Activated naive CD8-positive, alpha-beta T cell treated with anti-CD3 and anti-CD28 coated beads for 36 hours (primary cell): Measurements from ENCODE around the gene CLMN. TPM values are rescaled to one million over a fixed set of nuclear protein-coding genes. Genes with fewer than 3 reads are reported as not detected.

Experiments
- DNase-seq: peaks from one replicate; pipeline ENCODE4 v3.0.0; 2021
- H3K27ac Mint-ChIP-seq: one replicate; pipeline ENCODE4 v1.8.0; 2022; ENCODE audit warnings: mild to moderate bottlenecking, moderate library complexity, mixed read lengths
- H3K27me3 Mint-ChIP-seq: one replicate; pipeline ENCODE4 v1.8.0; 2022; ENCODE audit warnings: mild to moderate bottlenecking, mixed read lengths
- H3K36me3 Mint-ChIP-seq: one replicate; pipeline ENCODE4 v1.8.0; 2021; ENCODE audit warnings: mild to moderate bottlenecking, mixed read lengths
- H3K4me1 Mint-ChIP-seq: one replicate; pipeline ENCODE4 v1.8.0; 2021; ENCODE audit warnings: mixed read lengths
- H3K4me3 Mint-ChIP-seq: one replicate; pipeline ENCODE4 v1.8.0; 2022; ENCODE audit warnings: mild to moderate bottlenecking, moderate library complexity, mixed read lengths
- H3K9me3 Mint-ChIP-seq: one replicate; pipeline ENCODE4 v1.8.0; 2022; ENCODE audit warnings: mixed read lengths
- total RNA-seq, 2 experiments: library from RNA; stranded (reverse); gene quantifications; one replicate each; pipeline ENCODE4 v1.2.3, GENCODE V29; 2021

Gene CLMN
- total RNA-seq, 2 experiments from 2014 or later, result 0.66 to 0.91 TPM

DNA sequence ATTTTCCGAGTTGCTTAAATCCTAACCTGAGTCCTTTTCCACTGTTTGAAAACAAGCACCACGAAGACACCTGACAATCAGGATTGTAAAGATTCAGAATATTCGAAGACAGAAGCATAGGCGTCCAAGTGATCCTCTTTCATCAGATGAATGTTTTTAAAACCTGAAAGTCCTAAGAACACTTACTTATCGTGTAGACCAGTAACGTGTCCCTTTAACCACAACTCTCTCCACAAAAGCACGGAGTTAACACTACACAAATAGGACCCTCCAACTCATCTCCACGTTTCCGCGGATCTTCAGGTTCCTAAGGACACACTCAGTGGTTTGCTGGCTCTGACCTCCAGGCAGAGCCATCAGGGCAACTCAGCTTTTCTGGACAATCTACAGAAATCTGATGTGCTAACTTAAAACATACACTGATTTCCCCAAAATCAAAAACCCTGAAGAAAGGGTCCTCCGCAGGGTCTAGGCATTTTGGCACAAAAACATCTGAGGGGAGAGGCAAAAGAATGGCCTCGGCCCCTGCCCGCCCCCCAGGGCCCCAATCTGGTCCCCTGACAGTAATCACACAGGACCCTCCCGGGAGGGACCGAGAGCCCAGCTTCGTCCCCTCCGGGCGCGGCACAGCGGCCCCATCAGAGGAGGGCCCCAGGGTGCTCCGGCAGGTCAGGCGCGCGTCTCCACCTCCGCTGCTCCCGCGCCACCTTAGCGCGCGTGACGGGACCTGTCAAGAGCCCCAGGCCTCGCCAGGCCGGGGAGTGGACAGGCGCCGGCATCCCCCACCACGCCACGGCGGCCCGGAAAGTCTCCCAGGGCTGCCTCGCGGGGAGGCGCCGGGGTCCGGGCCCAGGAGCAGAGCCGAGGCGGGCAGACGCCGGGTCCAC, 163.3 kb downstream of the CLMN start:
- Mint-ChIP-seq H3K36me3 (peaks cover 23% of the 10 kb centered on the region), H3K9me3 (no peaks in the 10 kb centered on the region), H3K4me3 (peak overlapping the region; percentile 84), H3K4me1 (peaks cover 42% of the 10 kb centered on the region), H3K27ac (peak overlapping the region; percentile 81), H3K27me3 (no peaks in the 10 kb centered on the region)
- DNase-seq, result peak; percentile 53

GRCh38 chr14:95155045-95155444, 164.7 kb downstream of the CLMN start:
- peaks cover 53% of the 10 kb centered on the region for H3K4me1 Mint-ChIP-seq
- DNase-seq, result no peak
- peak overlapping the region; percentile 84 for H3K4me3 Mint-ChIP-seq
- H3K36me3 Mint-ChIP-seq, result peaks cover 23% of the 10 kb centered on the region
- H3K27ac Mint-ChIP-seq, result peak overlapping the region; percentile 81
- no peaks in the 10 kb centered on the region for H3K27me3 Mint-ChIP-seq
- no peaks in the 10 kb centered on the region for H3K9me3 Mint-ChIP-seq

- no peak for DNase-seq
- peaks cover 63% of the 10 kb centered on the region for H3K4me1 Mint-ChIP-seq
- no peak overlapping the region for H3K27ac Mint-ChIP-seq
- no peaks in the 10 kb centered on the region for H3K9me3 Mint-ChIP-seq
- H3K27me3 Mint-ChIP-seq, result no peaks in the 10 kb centered on the region
- no peak overlapping the region for H3K4me3 Mint-ChIP-seq
- H3K36me3 Mint-ChIP-seq, result peaks cover 24% of the 10 kb centered on the region
Observed at GRCh38 chr14:95153866-95154265, 165.8 kb downstream of the CLMN start.

- no peak overlapping the region for H3K27ac Mint-ChIP-seq
- peaks cover 39% of the 10 kb centered on the region for H3K36me3 Mint-ChIP-seq
- DNase-seq, result no peak
- no peaks in the 10 kb centered on the region for H3K27me3 Mint-ChIP-seq
- H3K9me3 Mint-ChIP-seq, result peaks cover 2% of the 10 kb centered on the region
- H3K4me3 Mint-ChIP-seq, result no peak overlapping the region
- H3K4me1 Mint-ChIP-seq, result peaks cover 72% of the 10 kb centered on the region
Observed at GRCh38 chr14:95151561-95151960, 168.1 kb downstream of the CLMN start.

GRCh38 chr14:95150910-95151309, 168.8 kb downstream of the CLMN start:
- Mint-ChIP-seq H3K27me3 (no peaks in the 10 kb centered on the region), H3K4me3 (no peak overlapping the region), H3K4me1 (peaks cover 76% of the 10 kb centered on the region), H3K36me3 (peaks cover 45% of the 10 kb centered on the region), H3K27ac (no peak overlapping the region), H3K9me3 (peaks cover 3% of the 10 kb centered on the region)
- DNase-seq, result no peak

- no peaks in the 10 kb centered on the region for H3K27me3 Mint-ChIP-seq
- DNase-seq, result no peak
- peaks cover 11% of the 10 kb centered on the region for H3K9me3 Mint-ChIP-seq
- H3K4me1 Mint-ChIP-seq, result peaks cover 69% of the 10 kb centered on the region
- H3K27ac Mint-ChIP-seq, result no peak overlapping the region
- peaks cover 45% of the 10 kb centered on the region for H3K36me3 Mint-ChIP-seq
- no peak overlapping the region for H3K4me3 Mint-ChIP-seq
Observed at GRCh38 chr14:95149441-95149840, 170.3 kb downstream of the CLMN start.

GRCh38 chr14:95147597-95147996, 172.1 kb downstream of the CLMN start:
- peaks cover 73% of the 10 kb centered on the region for H3K4me1 Mint-ChIP-seq

GRCh38 chr14:95146079-95146771, 173.5 kb downstream of the CLMN start:
- Mint-ChIP-seq H3K27me3 (no peaks in the 10 kb centered on the region), H3K4me1 (peaks cover 71% of the 10 kb centered on the region), H3K4me3 (no peak overlapping the region)

More at GRCh38 chr14:95147597-95147996, 172.1 kb downstream of the CLMN start:
- Mint-ChIP-seq H3K27me3 (no peaks in the 10 kb centered on the region), H3K4me3 (no peak overlapping the region), H3K9me3 (peaks cover 11% of the 10 kb centered on the region), H3K36me3 (peaks cover 37% of the 10 kb centered on the region), H3K27ac (no peak overlapping the region)
- DNase-seq, result no peak

GRCh38 chr14:95144849-95145248, 174.9 kb downstream of the CLMN start:
- peaks cover 68% of the 10 kb centered on the region for H3K4me1 Mint-ChIP-seq
- no peak overlapping the region for H3K4me3 Mint-ChIP-seq
- DNase-seq, result no peak
- peaks cover 11% of the 10 kb centered on the region for H3K9me3 Mint-ChIP-seq
- H3K27me3 Mint-ChIP-seq, result no peaks in the 10 kb centered on the region
- H3K36me3 Mint-ChIP-seq, result peaks cover 32% of the 10 kb centered on the region
- H3K27ac Mint-ChIP-seq, result no peak overlapping the region

More at GRCh38 chr14:95146079-95146771, 173.5 kb downstream of the CLMN start:
- Mint-ChIP-seq H3K36me3 (peaks cover 32% of the 10 kb centered on the region), H3K9me3 (peaks cover 11% of the 10 kb centered on the region), H3K27ac (peak overlapping the region; percentile 25)
- no peak for DNase-seq

GRCh38 chr14:95143808-95144620, 175.7 kb downstream of the CLMN start:
- Mint-ChIP-seq H3K4me3 (no peak overlapping the region), H3K4me1 (peaks cover 70% of the 10 kb centered on the region), H3K27ac (no peak overlapping the region), H3K27me3 (no peaks in the 10 kb centered on the region), H3K36me3 (peaks cover 35% of the 10 kb centered on the region), H3K9me3 (peaks cover 11% of the 10 kb centered on the region)
- DNase-seq, result no peak

- peaks cover 28% of the 10 kb centered on the region for H3K36me3 Mint-ChIP-seq
- H3K9me3 Mint-ChIP-seq, result peaks cover 11% of the 10 kb centered on the region
- H3K4me1 Mint-ChIP-seq, result peaks cover 67% of the 10 kb centered on the region
- DNase-seq, result no peak
- no peak overlapping the region for H3K4me3 Mint-ChIP-seq
- no peak overlapping the region for H3K27ac Mint-ChIP-seq
- H3K27me3 Mint-ChIP-seq, result no peaks in the 10 kb centered on the region
Observed at GRCh38 chr14:95142208-95142607, 177.5 kb downstream of the CLMN start.

DNA sequence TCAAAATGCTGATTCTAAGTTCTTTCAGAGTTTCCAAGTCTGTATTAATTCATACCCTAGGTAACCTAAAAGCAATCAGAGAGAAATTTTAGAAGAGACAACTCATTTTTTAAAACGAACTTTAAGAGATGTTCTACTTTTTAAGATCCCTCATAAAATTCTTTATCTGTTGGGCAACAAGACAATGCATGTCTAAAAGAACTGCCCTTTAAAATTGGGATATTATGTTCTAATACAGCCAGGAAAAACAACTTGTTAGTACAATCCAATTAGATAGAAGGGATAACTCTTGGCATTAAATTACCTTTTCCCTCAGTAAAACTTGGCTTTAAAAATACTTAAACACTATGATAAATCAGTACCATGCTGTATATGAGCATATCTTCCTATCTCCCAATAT, 178.0 kb downstream of the CLMN start:
- H3K36me3 Mint-ChIP-seq, result peaks cover 27% of the 10 kb centered on the region
- peaks cover 10% of the 10 kb centered on the region for H3K9me3 Mint-ChIP-seq
- no peak for DNase-seq
- H3K4me3 Mint-ChIP-seq, result no peak overlapping the region
- peaks cover 69% of the 10 kb centered on the region for H3K4me1 Mint-ChIP-seq
- H3K27ac Mint-ChIP-seq, result no peak overlapping the region
- H3K27me3 Mint-ChIP-seq, result no peaks in the 10 kb centered on the region

GRCh38 chr14:95140060-95140858, 179.4 kb downstream of the CLMN start:
- no peak overlapping the region for H3K4me3 Mint-ChIP-seq
- H3K4me1 Mint-ChIP-seq, result peaks cover 74% of the 10 kb centered on the region
- no peak overlapping the region for H3K27ac Mint-ChIP-seq
- H3K27me3 Mint-ChIP-seq, result no peaks in the 10 kb centered on the region
- DNase-seq, result no peak
- H3K9me3 Mint-ChIP-seq, result peaks cover 5% of the 10 kb centered on the region
- H3K36me3 Mint-ChIP-seq, result peaks cover 23% of the 10 kb centered on the region

- no peaks in the 10 kb centered on the region for H3K9me3 Mint-ChIP-seq
- peaks cover 18% of the 10 kb centered on the region for H3K36me3 Mint-ChIP-seq
- no peak for DNase-seq
- H3K27me3 Mint-ChIP-seq, result no peaks in the 10 kb centered on the region
- H3K4me3 Mint-ChIP-seq, result no peak overlapping the region
- no peak overlapping the region for H3K27ac Mint-ChIP-seq
- peaks cover 75% of the 10 kb centered on the region for H3K4me1 Mint-ChIP-seq
Observed at GRCh38 chr14:95138876-95139275, 180.8 kb downstream of the CLMN start.
